Measurements from ENCODE around the gene RANBP17. TPM values are rescaled to one million over a fixed set of nuclear protein-coding genes. Genes with fewer than 3 reads are reported as not detected.

Gene RANBP17
- total and polyA plus RNA-seq, 9 of the 15 experiments (the other 6 are each of a cell fraction or from before 2014, with no cell fraction given), result not detected

- FAIRE-seq (no peak), ATAC-seq (no peak), DNase-seq (ENCODE audit: extremely low read depth in 1 of 4, low spot score in 3 of 4) (no peak)
- no peak overlapping the region for H3K4me2 ChIP-seq (ENCODE audit: insufficient read depth, low read length)
- no peaks in the 10 kb centered on the region for H3K36me3 ChIP-seq (ENCODE audit: control insufficient read depth, insufficient read depth, low read length)
- POLR2A ChIA-PET, result interaction anchor here (0.9 to 1.1 kb wide), 2 partner anchors 11 to 44 kb away, joined by 4 read pairs; no protein-coding TSS in a partner anchor
- CTCF ChIA-PET (ENCODE audit: low intra/inter-chr PET ratio), result no interaction called here
- H4K20me1 ChIP-seq (replicated peaks; ENCODE audit: control insufficient read depth, insufficient read depth, low read length), result no peaks in the 10 kb centered on the region
- H3K4me1 ChIP-seq (replicated peaks in 1 of 2; ENCODE audit: control insufficient read depth in 2 of 2, insufficient read depth in 2 of 2, low read length in 2 of 2), result no peaks in the 10 kb centered on the region
- H3K4me3 ChIP-seq, result no peak overlapping the region
- no peak overlapping the region for H2AFZ ChIP-seq (ENCODE audit: low read depth, low read length)
- no peak for TF ChIP-seq RBM17 (IDR thresholded peaks at IDR 0.05; ENCODE audit: borderline replicate concordance, low read depth, low read length)
- no peak for TF ChIP-seq MXI1 (IDR thresholded peaks at IDR 0.05; ENCODE audit: low read depth, low read length)
- TF ChIP-seq MYBL2 (IDR thresholded peaks at IDR 0.05; ENCODE audit: low read depth), result no peak
- no peak for TF ChIP-seq MYBL2 (CRISPR knock-in tag; IDR thresholded peaks at IDR 0.05; ENCODE audit: borderline replicate concordance)
- no peak for TF ChIP-seq U2AF1 (optimal IDR thresholded peaks at IDR 0.05; ENCODE audit: low read depth, low read length)
- TF ChIP-seq TEAD2 (tag; IDR thresholded peaks at IDR 0.05), result no peak
- TF ChIP-seq TARDBP (IDR thresholded peaks at IDR 0.05), result no peak
- TF ChIP-seq JUND (IDR thresholded peaks at IDR 0.05; ENCODE audit: borderline replicate concordance, low read depth, low read length), result no peak
- TF ChIP-seq JUND (tag; IDR thresholded peaks at IDR 0.05; ENCODE audit: borderline replicate concordance, low read depth, low read length), result no peak
- no peak for TF ChIP-seq CHD1 (IDR thresholded peaks at IDR 0.05; ENCODE audit: low read length)
- no peak for TF ChIP-seq PPARD (CRISPR knock-in tag; IDR thresholded peaks at IDR 0.05)
- no peak for TF ChIP-seq PRPF4 (IDR thresholded peaks at IDR 0.05; ENCODE audit: insufficient read depth, low read depth, low read length, poor library complexity, severe bottlenecking)
- TF ChIP-seq ZNF280A (IDR thresholded peaks at IDR 0.05; ENCODE audit: low read depth, partially characterized antibody), result no peak
- H3K79me2 ChIP-seq (ENCODE audit: control insufficient read depth, insufficient read depth, low read length), result no peaks in the 10 kb centered on the region
- intact Hi-C loops (cut with micrococcal nuclease) (no loop called here), in situ Hi-C loops (cut with MboI) (no loop called here)
- 0% methylated on average over 1 of the region's 1 CpG for WGBS (ENCODE audit: insufficient coverage, low coverage, missing lambda C conversion rate)
- no peaks in the 10 kb centered on the region for H3K9me3 ChIP-seq (replicated peaks; ENCODE audit: control insufficient read depth, insufficient read depth, low read depth, low read length)
- no TSS peak for BruUV-seq (replicated peaks)
- H3K9ac ChIP-seq (ENCODE audit: insufficient read depth in 1 of 2, low read depth in 2 of 2, low read length in 2 of 2), result no peak overlapping the region
- no peaks in the 10 kb centered on the region for H3K9me1 ChIP-seq (ENCODE audit: control insufficient read depth, insufficient read depth, low read length)
- H3K27ac ChIP-seq (ENCODE audit: extremely low read depth, low read depth, low read length), result no peak overlapping the region
- no peaks in the 10 kb centered on the region for H3K27me3 ChIP-seq (ENCODE audit: control insufficient read depth in 2 of 2, insufficient read depth in 2 of 2, low read length in 2 of 2)
These were observed 399.5 kb downstream of the RANBP17 start for GRCh38 chr5:171261361-171261760.

Data from K562 (cell line).